K562 (cell line): ENCODE results near the gene PLA2G2E. TPM values are rescaled to one million over a fixed set of nuclear protein-coding genes. Genes with fewer than 3 reads are reported as not detected.
A peak's percentile ranks its signal among the peaks of the same experiment; 100 is the strongest.

Experiments used
- CXXC5 ChIP-seq: fragments of 250-450 bp; sonication (Bioruptor Pico); IDR thresholded peaks from 2 replicates; pipeline ENCODE4 v1.8.0; 2022; ENCODE audit warnings: inconsistent platforms, mild to moderate bottlenecking, moderate library complexity
- HDAC6 ChIP-seq: IDR thresholded peaks from 2 replicates; pipeline ENCODE4 v1.6.1; 2012; ENCODE audit warnings: low read depth, mild to moderate bottlenecking, control low read depth, inconsistent platforms, low read length, moderate library complexity
- HMG20A ChIP-seq: fragments of 450-650 bp; formaldehyde crosslinking; conservative IDR thresholded peaks from 2 replicates; pipeline ENCODE4 v1.4.0; 2020; ENCODE audit warnings: mild to moderate bottlenecking, mixed read lengths
- ILF3 ChIP-seq: fragments of 450-650 bp; IDR thresholded peaks from 2 replicates; pipeline ENCODE4 v1.6.1; 2018; ENCODE audit warnings: antibody characterized with exemption, mild to moderate bottlenecking, moderate library complexity, borderline replicate concordance
- NEUROD1 ChIP-seq: fragments of 150-350 bp; IDR thresholded peaks from 2 replicates; pipeline ENCODE4 v1.6.1; 2014; ENCODE audit warnings: borderline replicate concordance, low read length, low read depth; ENCODE audit not compliant: partially characterized antibody
- NFYB ChIP-seq: IDR thresholded peaks from 2 replicates; pipeline ENCODE4 v1.6.1; 2011; ENCODE audit warnings: mild to moderate bottlenecking, moderate library complexity; ENCODE audit not compliant: insufficient read length; ENCODE audit errors: extremely low read depth
- NRF1 ChIP-seq, 2 experiments: fragments of 450-650 bp; IDR thresholded peaks in 1 of 2; conservative IDR thresholded peaks in 1 of 2; 2 replicates each; pipeline ENCODE4 v1.6.1; 2014; ENCODE audit warnings: mild to moderate bottlenecking in 2 of 2
- PML ChIP-seq: IDR thresholded peaks from 2 replicates; pipeline ENCODE4 v1.6.1; 2012; ENCODE audit warnings: low read length, inconsistent platforms
- POLR2H ChIP-seq: IDR thresholded peaks from 2 replicates; pipeline ENCODE4 v1.6.1; 2016; ENCODE audit warnings: missing genetic modification characterization, low read depth, mild to moderate bottlenecking, control low read depth, missing compliant biosample characterization, moderate library complexity
- RAD21 ChIP-seq, 2 experiments: fragments of 250-450 bp in 1 of 2; fragments of 450-650 bp in 1 of 2; sonication (Bioruptor Pico) in 1 of 2; formaldehyde crosslinking in 1 of 2; IDR thresholded peaks in 1 of 2; conservative IDR thresholded peaks in 1 of 2; 2 replicates each; pipeline versions ENCODE4 v1.4.0 to v1.8.0; 2020 to 2022; ENCODE audit warnings: mild to moderate bottlenecking in 2 of 2, moderate library complexity in 1 of 2
- SRF ChIP-seq, 2 experiments: fragments of 250-450, 450-650 bp in 1 of 2; sonication (Bioruptor Pico) in 1 of 2; sonication (generic) in 1 of 2; formaldehyde crosslinking; IDR thresholded peaks; 2 replicates each; pipeline versions ENCODE4 v1.5.0 to v1.5.1; 2020 to 2022; ENCODE audit warnings: mild to moderate bottlenecking in 1 of 2, missing genetic modification reagents in 1 of 2
- TFE3 ChIP-seq: fragments of 450-650 bp; formaldehyde crosslinking; IDR thresholded peaks from 2 replicates; pipeline ENCODE4 v1.4.0; 2020; ENCODE audit warnings: mild to moderate bottlenecking, mixed read lengths
- ZBTB1 ChIP-seq: sonication (generic); formaldehyde crosslinking; IDR thresholded peaks from 2 replicates; pipeline ENCODE4 v1.8.1; 2023; ENCODE audit warnings: missing genetic modification reagents, low read depth, mild to moderate bottlenecking, borderline replicate concordance
- ZFX ChIP-seq: sonication (generic); formaldehyde crosslinking; IDR thresholded peaks from 2 replicates; pipeline ENCODE4 v1.8.0; 2022; ENCODE audit warnings: mild to moderate bottlenecking, missing genetic modification reagents, moderate library complexity
- ZNF316 ChIP-seq: fragments of 450-650 bp; IDR thresholded peaks from 2 replicates; pipeline ENCODE4 v1.6.1; 2016
- ZNF431 ChIP-seq: sonication (generic); formaldehyde crosslinking; IDR thresholded peaks from 2 replicates; pipeline ENCODE4 v1.8.0; 2022; ENCODE audit warnings: mild to moderate bottlenecking, missing genetic modification reagents
- polyA plus RNA-seq, 8 experiments: library from polyadenylated mRNA; depleted of rRNA in 4 of 8; stranded (reverse) in 5 of 8; unstranded in 3 of 8; fragments of >200 nt; fragmentation: Nextera tagmentation in 2 of 8; fragmentation: Illumina TruSeq in 1 of 8; extraction: Ambion mirVana in 2 of 8; extraction: Trizol in 1 of 8; gene quantifications; 2 replicates each; pipeline versions ENCODE4 v1.2.1 to v1.2.3, GENCODE V29; 2011 to 2014; ENCODE audit warnings: inconsistent platforms in 1 of 8, missing spikeins in 1 of 8
- total RNA-seq, 7 experiments: library from RNA; depleted of rRNA in 6 of 7; stranded (reverse); fragments of >200 nt in 6 of 7; fragmentation: Illumina TruSeq in 2 of 7; extraction: Trizol in 2 of 7; gene quantifications; 2 replicates each; pipeline versions ENCODE4 v1.2.1 to v1.2.3, GENCODE V29; 2011 to 2021; ENCODE audit warnings: low replicate concordance in 1 of 7
- TF ChIP-seq, protein P1 (sequence below): sonication (generic); formaldehyde crosslinking; IDR thresholded peaks from 2 replicates; pipeline ENCODE4 v1.8.0; 2022; ENCODE audit warnings: mild to moderate bottlenecking, missing genetic modification reagents
- TF ChIP-seq, protein P2 (sequence below): sonication (generic); formaldehyde crosslinking; IDR thresholded peaks from 2 replicates; pipeline ENCODE4 v1.8.1; 2023; ENCODE audit warnings: mild to moderate bottlenecking, missing genetic modification reagents

PLA2G2E gene
- total and polyA plus RNA-seq, 9 of the 15 experiments (the other 6 are each of a cell fraction or from before 2014, with no cell fraction given), result not detected

DNA sequence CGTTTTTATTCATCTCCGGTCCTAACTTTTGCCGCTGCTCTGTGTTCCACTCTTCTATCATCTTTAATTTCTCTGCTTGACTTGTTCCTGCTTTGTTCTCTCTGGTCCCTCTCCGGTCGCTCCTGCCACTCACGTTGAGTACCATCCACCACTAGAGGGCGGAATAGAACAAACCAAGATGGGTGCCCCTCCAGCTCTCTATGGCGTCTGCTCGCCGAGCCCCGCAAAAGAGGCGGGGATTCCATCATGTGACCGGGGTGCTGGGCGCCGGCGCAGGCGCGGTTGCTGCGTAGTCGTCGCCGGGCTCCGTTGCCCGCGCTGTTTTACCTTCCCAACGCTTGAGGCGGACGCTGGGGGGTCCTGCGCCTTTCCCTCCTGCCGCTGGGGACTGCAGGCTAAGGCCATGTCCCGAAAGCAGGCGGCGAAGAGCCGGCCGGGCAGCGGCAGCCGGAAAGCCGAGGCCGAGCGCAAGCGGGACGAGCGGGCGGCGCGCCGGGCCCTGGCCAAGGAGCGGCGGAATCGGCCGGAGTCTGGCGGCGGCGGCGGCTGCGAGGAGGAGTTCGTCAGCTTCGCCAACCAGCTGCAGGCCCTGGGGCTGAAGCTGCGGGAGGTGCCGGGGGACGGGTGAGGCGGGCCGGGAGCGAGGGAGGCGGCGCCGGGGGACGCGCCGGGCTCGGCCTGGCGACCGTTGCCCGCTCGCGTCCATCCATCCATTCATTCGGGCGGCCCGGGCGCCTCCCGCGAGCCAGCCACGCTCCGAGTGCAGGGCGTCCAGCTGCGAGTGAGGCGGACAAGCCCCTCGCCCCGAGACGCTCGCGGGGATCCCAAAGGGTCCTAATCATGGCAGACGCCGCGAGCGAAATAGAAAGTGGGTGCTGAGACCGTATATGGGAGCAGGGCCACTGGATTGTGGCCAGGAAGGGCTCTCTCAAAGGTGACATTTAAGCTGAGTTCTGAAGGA, 41.0 kb downstream of the PLA2G2E start, which contains the start of gene OTUD3 (continued):
- TF ChIP-seq RAD21 (CRISPR knock-in tag; conservative IDR thresholded peaks at IDR 0.05 in 1 of 2, IDR thresholded peaks at IDR 0.05 in 1 of 2) (peak; percentile 35 to 57), TFE3 (peak; percentile 97), SRF (CRISPR knock-in tag; IDR thresholded peaks at IDR 0.05) (peak in 1 of 2 experiments; percentile 30; a peak in 1 of 4 replicates), CXXC5 (CRISPR knock-in tag) (peak; percentile 95), NRF1 (conservative IDR thresholded peaks at IDR 0.05 in 1 of 2, IDR thresholded peaks at IDR 0.05 in 1 of 2) (peak; percentile 97), ZFX (peak; percentile 89), PML (peak; percentile 49; the same call in 1 of the 2 replicates), NEUROD1 (peak; percentile 64), HDAC6 (0 out of 2 replicates have a peak, but pooled peaks have one; percentile 19), NFYB (no peak), POLR2H (tag) (peak; percentile 55; the same call in 1 of the 2 replicates), ZBTB1 (CRISPR knock-in tag) (peak; percentile 73; the same call in 1 of the 2 replicates), HMG20A (CRISPR knock-in tag) (no peak), ILF3 (peak; percentile 89; the same call in 1 of the 2 replicates), ZNF431 (peak; percentile 57; the same call in 1 of the 2 replicates), ZNF316 (no peak)
- TF ChIP-seq, protein P1, sequence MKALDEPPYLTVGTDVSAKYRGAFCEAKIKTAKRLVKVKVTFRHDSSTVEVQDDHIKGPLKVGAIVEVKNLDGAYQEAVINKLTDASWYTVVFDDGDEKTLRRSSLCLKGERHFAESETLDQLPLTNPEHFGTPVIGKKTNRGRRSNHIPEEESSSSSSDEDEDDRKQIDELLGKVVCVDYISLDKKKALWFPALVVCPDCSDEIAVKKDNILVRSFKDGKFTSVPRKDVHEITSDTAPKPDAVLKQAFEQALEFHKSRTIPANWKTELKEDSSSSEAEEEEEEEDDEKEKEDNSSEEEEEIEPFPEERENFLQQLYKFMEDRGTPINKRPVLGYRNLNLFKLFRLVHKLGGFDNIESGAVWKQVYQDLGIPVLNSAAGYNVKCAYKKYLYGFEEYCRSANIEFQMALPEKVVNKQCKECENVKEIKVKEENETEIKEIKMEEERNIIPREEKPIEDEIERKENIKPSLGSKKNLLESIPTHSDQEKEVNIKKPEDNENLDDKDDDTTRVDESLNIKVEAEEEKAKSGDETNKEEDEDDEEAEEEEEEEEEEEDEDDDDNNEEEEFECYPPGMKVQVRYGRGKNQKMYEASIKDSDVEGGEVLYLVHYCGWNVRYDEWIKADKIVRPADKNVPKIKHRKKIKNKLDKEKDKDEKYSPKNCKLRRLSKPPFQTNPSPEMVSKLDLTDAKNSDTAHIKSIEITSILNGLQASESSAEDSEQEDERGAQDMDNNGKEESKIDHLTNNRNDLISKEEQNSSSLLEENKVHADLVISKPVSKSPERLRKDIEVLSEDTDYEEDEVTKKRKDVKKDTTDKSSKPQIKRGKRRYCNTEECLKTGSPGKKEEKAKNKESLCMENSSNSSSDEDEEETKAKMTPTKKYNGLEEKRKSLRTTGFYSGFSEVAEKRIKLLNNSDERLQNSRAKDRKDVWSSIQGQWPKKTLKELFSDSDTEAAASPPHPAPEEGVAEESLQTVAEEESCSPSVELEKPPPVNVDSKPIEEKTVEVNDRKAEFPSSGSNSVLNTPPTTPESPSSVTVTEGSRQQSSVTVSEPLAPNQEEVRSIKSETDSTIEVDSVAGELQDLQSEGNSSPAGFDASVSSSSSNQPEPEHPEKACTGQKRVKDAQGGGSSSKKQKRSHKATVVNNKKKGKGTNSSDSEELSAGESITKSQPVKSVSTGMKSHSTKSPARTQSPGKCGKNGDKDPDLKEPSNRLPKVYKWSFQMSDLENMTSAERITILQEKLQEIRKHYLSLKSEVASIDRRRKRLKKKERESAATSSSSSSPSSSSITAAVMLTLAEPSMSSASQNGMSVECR (CRISPR knock-in tag), result peak; percentile 93
- TF ChIP-seq, protein P2, sequence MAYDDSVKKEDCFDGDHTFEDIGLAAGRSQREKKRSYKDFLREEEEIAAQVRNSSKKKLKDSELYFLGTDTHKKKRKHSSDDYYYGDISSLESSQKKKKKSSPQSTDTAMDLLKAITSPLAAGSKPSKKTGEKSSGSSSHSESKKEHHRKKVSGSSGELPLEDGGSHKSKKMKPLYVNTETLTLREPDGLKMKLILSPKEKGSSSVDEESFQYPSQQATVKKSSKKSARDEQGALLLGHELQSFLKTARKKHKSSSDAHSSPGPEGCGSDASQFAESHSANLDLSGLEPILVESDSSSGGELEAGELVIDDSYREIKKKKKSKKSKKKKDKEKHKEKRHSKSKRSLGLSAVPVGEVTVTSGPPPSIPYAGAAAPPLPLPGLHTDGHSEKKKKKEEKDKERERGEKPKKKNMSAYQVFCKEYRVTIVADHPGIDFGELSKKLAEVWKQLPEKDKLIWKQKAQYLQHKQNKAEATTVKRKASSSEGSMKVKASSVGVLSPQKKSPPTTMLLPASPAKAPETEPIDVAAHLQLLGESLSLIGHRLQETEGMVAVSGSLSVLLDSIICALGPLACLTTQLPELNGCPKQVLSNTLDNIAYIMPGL, result peak; percentile 86
